HTR-8/SVneo (cell line): Measurements from ENCODE around the gene TBC1D5.

Experiments
- DNase-seq: peaks from one replicate; pipeline ENCODE4 v3.0.0; 2011; ENCODE audit warnings: low spot score, mixed read lengths; ENCODE audit not compliant: insufficient read length
- FAIRE-seq: peaks from 2 replicates; lab custom pipeline; 2011; peaks lifted over from hg19 to GRCh38; lab: Jason Lieb, UNC

Gene TBC1D5

GRCh38 chr3:17288839-17289399, 453.5 kb downstream of the TBC1D5 start:
- FAIRE-seq (no peak), DNase-seq (no peak)

DNA sequence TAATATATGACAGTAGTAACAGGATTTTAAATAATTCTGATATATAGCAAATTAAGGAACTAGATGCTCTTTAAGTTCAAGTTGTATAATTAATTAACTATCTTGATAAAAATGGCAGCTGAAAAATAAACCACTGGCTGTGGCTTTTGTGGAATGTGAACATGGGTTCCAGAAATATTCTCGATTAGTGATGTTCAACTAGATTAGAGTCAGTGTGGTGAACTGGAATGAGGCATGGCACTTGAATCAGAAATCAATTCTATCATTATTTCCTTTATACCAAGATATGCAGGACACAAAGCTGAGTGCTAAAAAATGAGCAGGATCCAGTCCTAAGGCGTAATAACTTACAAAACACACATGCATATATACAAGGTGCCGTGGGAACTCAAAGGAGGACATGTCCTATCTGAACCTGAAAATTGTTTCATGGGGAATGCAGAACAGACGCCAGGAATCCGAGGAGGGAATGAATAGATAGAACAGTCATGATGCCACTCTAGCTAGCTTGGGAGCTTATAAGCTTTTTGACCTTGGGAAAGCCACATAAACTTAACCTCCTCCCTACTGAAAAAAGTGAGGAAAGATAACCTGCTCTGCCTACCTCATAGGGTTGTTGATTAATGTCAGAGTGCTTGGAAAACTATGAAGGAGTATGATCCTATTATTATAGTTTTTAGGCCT, 455.3 kb downstream of the TBC1D5 start:
- FAIRE-seq (no peak), DNase-seq (no peak)

- DNase-seq, result no peak
- FAIRE-seq, result no peak
These were observed 464.4 kb downstream of the TBC1D5 start for GRCh38 chr3:17278006-17278405.

DNA sequence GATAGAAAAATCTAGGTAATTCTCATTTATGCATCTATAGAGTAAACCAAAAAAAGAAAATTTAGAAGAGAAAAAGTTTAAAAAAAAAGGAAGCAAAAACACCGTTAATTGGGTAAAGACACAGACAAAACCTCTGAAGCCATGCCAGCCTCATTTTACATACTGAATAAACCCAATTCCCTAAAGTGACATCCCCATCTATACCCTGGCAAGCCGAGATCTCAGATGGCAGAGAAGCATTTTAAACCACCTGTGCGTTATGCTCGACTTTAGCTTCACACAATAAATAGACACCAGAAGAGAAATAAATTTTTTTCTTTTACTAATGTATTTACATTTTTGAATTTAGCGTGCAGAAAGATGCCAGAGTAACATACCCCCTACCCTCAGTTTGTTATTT, 475.6 kb downstream of the TBC1D5 start:
- FAIRE-seq (no peak), DNase-seq (no peak)

DNA sequence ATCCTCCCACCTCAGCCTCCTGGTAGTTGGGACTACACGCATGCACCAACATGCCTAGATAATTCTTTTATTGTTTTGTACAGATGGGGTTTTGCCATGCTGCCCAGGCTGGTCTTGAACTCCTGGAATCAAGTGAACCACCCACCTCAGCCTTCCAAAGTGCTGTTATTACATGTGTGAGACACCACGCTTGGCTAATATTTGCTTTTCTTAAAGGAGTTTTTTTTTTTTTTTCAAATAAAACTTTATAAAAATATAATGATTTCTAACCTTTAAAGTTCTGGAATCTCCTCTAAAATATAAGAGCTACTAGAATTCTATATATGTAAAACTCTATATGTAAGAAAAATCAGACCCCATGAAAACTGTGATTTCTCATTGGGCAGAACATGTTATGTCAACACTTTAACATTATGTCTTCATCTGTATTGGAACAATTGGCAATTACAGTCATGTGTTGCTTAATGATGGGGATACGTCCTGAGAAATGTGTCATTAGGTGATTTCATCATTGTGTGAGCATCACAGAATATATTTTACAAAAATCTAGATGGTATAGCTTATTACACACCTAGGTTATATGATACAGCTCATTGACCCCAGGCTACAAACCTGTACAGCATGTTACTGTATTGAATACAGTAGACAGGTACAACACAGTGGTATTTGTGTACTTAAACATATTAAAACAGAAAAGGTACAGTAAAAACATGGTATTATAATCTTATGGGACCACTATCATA, 480.6 kb downstream of the TBC1D5 start:
- DNase-seq (no peak), FAIRE-seq (no peak)

DNA sequence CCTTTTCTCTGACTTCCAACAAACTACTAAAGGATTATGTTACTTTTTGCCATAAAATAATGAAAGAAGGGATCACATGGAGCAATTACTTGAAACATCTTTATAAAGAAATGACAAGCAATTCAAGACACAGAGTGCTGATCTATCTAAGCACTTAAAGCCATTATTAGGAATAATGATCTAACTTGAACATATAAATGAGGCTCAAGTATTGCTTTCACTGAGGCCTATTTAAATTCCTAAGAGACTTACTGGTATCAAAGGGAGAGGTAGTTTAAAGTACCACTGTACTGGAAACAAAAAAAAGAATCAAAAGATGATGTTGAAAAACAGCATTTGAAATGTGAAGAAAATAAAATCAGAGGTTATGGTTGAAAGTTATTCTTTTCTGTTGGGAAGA, 482.2 kb downstream of the TBC1D5 start:
- DNase-seq (no peak), FAIRE-seq (no peak)

GRCh38 chr3:17259685-17260084, 482.7 kb downstream of the TBC1D5 start:
- DNase-seq, result no peak
- FAIRE-seq, result no peak

GRCh38 chr3:17258823-17259436, 483.5 kb downstream of the TBC1D5 start:
- no peak for FAIRE-seq

GRCh38 chr3:17257269-17257668, 485.2 kb downstream of the TBC1D5 start:
- no peak for FAIRE-seq
- no peak for DNase-seq

More at GRCh38 chr3:17258823-17259436, 483.5 kb downstream of the TBC1D5 start:
- DNase-seq, result peak; percentile 27

GRCh38 chr3:17243621-17244020, 498.8 kb downstream of the TBC1D5 start:
- FAIRE-seq, result no peak
- DNase-seq, result no peak

DNA sequence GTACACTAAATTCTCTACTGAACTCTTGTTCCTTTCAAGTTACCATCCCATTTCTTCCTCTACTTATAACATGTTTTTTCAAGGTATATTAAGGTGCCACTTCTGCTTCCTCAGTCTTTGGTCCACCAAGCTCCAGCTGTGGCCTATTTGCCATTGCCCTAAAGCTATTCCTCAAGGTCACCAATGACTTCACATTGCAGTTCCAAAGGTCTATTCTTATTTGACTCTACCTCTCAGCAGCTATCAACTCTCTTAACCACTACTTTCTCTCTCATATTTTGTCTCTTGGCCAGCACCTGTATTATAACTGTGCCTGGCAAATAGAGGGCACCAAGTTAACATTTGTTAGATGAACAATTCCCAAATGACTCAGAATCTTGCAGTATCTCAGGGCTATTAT, 503.0 kb downstream of the TBC1D5 start:
- no peak for DNase-seq
- FAIRE-seq, result no peak

GRCh38 chr3:17238023-17238422, 504.4 kb downstream of the TBC1D5 start:
- FAIRE-seq (no peak), DNase-seq (no peak)

- DNase-seq (no peak), FAIRE-seq (no peak)
These were observed 507.1 kb downstream of the TBC1D5 start for GRCh38 chr3:17235310-17235709.

DNA sequence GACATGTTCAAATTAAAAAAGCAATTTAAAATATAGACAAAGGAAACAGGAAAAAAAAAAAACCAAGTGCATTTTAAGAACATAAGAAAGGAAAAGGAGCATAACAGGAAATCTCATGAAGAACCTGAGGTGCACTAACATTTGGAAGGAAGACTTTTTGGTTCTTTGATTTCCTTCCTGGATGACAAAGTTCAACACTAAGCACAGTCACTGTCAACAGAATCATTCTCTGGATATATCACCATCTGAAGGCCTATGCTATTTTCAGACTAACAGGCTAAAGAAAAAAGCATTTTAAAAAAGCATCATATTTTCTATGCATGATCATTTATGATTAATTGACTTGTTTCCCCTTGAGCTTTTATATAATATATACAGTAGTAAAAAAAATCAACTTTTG, 508.0 kb downstream of the TBC1D5 start:
- FAIRE-seq (no peak), DNase-seq (no peak)

- DNase-seq (peak; percentile 29), FAIRE-seq (peak; percentile 91)
These were observed 509.0 kb downstream of the TBC1D5 start for GRCh38 chr3:17233398-17233800.

DNA sequence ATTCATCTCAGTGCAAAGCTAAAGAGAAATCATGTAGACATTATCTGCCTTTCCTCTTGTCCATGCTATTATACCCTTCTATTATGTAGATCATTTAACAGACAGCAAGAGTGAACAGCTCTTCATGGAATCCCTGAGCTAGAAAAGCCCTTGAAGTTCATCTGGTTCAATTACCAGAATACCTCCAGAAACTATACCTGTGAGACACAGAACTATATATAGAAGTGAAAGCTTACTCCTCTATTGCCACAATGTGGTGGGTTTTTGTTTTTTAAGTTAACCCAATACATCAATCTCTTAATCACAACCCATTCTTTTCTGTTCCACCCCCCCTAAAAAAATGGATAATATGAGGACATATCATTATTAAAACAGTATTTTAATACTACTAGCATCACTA, 510.0 kb downstream of the TBC1D5 start:
- FAIRE-seq (no peak), DNase-seq (no peak)

GRCh38 chr3:17231537-17232261, 510.7 kb downstream of the TBC1D5 start:
- DNase-seq (no peak), FAIRE-seq (no peak)

GRCh38 chr3:17227472-17227871, 515.0 kb downstream of the TBC1D5 start:
- FAIRE-seq, result no peak
- no peak for DNase-seq

GRCh38 chr3:17221529-17221928, 520.9 kb downstream of the TBC1D5 start:
- no peak for DNase-seq
- FAIRE-seq, result no peak

- DNase-seq (no peak), FAIRE-seq (no peak)
These were observed 522.8 kb downstream of the TBC1D5 start for GRCh38 chr3:17219593-17219992.
